KMS-11 (cell line): ENCODE results near the gene NRG2.

Experiments
- H2AFZ ChIP-seq: fragments of 200-600 bp; sonication (generic); 2 replicates; pipeline ENCODE4 v1.6.1; 2016; ENCODE audit warnings: antibody characterized with exemption, mixed run types, low read depth
- H3K27ac ChIP-seq: fragments of 200-600 bp; sonication (generic); 2 replicates; pipeline ENCODE4 v1.6.1; 2016; ENCODE audit warnings: mild to moderate bottlenecking, mixed run types
- H3K27me3 ChIP-seq: fragments of 200-600 bp; sonication (generic); 2 replicates; pipeline ENCODE4 v1.6.1; 2017; ENCODE audit warnings: mild to moderate bottlenecking, low read depth, mixed run types, moderate library complexity; ENCODE audit not compliant: insufficient read depth
- H3K36me3 ChIP-seq: fragments of 200-600 bp; sonication (generic); 2 replicates; pipeline ENCODE4 v1.6.1; 2017; ENCODE audit warnings: mild to moderate bottlenecking, mixed run types; ENCODE audit not compliant: insufficient read depth
- H3K4me1 ChIP-seq: fragments of 200-600 bp; sonication (generic); 2 replicates; pipeline ENCODE4 v1.6.1; 2016; ENCODE audit warnings: mild to moderate bottlenecking, low read depth, mixed run types; ENCODE audit not compliant: poor library complexity, severe bottlenecking
- H3K4me2 ChIP-seq: fragments of 200-600 bp; sonication (generic); 2 replicates; pipeline ENCODE4 v1.7.0; 2016; ENCODE audit warnings: mild to moderate bottlenecking, mixed run types
- H3K4me3 ChIP-seq: fragments of 200-600 bp; sonication (generic); IDR thresholded peaks from 2 replicates; pipeline ENCODE4 v1.6.1; 2017; ENCODE audit warnings: low read depth, low read length, mixed read lengths; ENCODE audit not compliant: insufficient read depth
- H3K79me2 ChIP-seq: fragments of 200-600 bp; sonication (generic); 2 replicates; pipeline ENCODE4 v1.6.1; 2016; ENCODE audit warnings: low read depth, mixed run types; ENCODE audit not compliant: insufficient read depth
- H3K9ac ChIP-seq: fragments of 200-600 bp; sonication (generic); 2 replicates; pipeline ENCODE4 v1.6.1; 2016; ENCODE audit warnings: mild to moderate bottlenecking, mixed run types
- H4K20me1 ChIP-seq: fragments of 200-600 bp; sonication (generic); 2 replicates; pipeline ENCODE4 v1.6.1; 2016; ENCODE audit warnings: mild to moderate bottlenecking, mixed run types; ENCODE audit not compliant: insufficient read depth
- CTCF ChIP-seq: fragments of 200-600 bp; sonication (generic); conservative IDR thresholded peaks from 2 replicates; pipeline ENCODE4 v1.6.1; 2017; ENCODE audit warnings: low read depth, mild to moderate bottlenecking, antibody characterized with exemption, low read length, moderate library complexity, mixed read lengths

NRG2 gene

GRCh38 chr5:140023611-140024191 lies 19.4 kb downstream of the NRG2 start:
- TF ChIP-seq CTCF: no peak
- Histone ChIP-seq H3K79me2 (peaks cover 46% of the 10 kb centered on the region; the same call in 1 of the 2 replicates), H3K27me3 (no peaks in the 10 kb centered on the region), H2AFZ (no peak overlapping the region), H3K4me2 (no peak overlapping the region), H3K9ac (no peak overlapping the region), H3K4me3 (no peak overlapping the region), H4K20me1 (peaks cover 4% of the 10 kb centered on the region; the same call in 1 of the 2 replicates), H3K36me3 (no peaks in the 10 kb centered on the region), H3K4me1 (no peaks in the 10 kb centered on the region), H3K27ac (no peak overlapping the region)

DNA sequence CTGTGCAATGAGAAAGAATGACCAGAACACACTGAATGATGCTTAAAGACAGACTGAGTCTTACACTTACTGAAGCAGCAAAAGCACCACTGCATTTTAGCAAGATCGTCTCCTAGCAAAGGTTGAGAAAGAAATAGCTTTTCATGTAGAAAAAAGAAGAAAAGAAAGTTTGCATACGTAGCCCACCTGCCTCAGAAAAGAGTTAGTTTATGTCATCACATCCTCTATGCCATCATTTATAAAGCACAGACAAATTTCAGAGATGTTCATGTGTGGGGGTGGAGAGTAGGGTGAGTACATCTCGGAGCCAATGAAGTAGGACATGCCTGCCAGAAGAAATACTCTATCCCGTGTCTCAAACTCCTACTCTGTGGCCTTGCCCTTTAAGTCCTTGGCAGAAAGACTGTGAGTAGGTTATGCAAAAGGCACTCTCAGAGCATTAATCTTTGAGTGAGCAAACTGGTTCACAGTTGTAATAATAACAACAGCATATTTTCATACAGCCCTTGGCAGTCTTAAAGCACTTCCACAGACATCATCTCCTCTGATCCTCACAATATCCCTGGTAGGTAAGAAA lies 22.4 kb downstream of the NRG2 start:
- no peak overlapping the region for H3K4me2 ChIP-seq
- no peaks in the 10 kb centered on the region for H3K4me1 ChIP-seq
- H3K27me3 ChIP-seq: no peaks in the 10 kb centered on the region
- no peak overlapping the region for H3K9ac ChIP-seq
- H3K36me3 ChIP-seq: no peaks in the 10 kb centered on the region
- no peak overlapping the region for H3K27ac ChIP-seq
- peaks cover 4% of the 10 kb centered on the region; the same call in 1 of the 2 replicates for H4K20me1 ChIP-seq
- peaks cover 28% of the 10 kb centered on the region; the same call in 1 of the 2 replicates for H3K79me2 ChIP-seq
- H2AFZ ChIP-seq: no peak overlapping the region
- TF ChIP-seq CTCF: no peak
- H3K4me3 ChIP-seq: no peak overlapping the region

DNA sequence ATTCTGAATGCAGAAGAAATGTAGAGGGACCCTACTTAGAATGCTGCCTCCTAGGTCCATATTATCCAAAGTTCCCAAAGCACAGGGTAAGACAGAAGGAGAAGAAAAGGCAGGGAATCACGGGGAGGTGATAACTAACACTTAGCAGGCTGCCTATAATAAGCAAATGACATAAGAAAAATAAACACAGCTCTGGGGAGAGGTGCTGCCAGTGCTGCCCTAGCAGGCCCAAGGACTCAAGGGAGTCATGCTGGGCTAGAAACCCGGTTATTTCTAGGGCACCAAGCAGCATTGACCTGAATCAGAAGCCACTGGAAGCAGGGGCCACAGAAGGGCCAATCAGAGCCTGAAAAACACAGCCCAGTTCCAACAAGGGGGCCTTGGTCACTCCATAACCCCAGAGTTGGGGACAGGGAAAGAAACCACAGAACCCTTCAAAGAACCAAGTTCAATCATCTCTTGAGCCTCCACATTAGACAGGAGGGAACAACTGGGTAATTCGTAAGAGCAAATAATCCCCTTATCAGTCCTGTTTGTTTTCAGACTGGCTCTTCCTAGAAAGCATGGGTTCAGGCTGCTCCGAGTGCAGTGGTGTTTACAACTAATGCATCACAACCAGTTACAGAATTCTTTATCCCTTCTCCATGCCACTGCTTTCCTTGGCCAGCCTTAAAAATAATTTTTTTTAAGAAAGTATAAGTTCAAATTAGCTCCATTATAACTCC lies 24.0 kb downstream of the NRG2 start:
- Histone ChIP-seq H3K4me2 (no peak overlapping the region), H3K4me3 (no peak overlapping the region), H3K79me2 (peaks cover 15% of the 10 kb centered on the region), H3K27ac (no peak overlapping the region), H3K36me3 (no peaks in the 10 kb centered on the region), H2AFZ (no peak overlapping the region), H3K27me3 (no peaks in the 10 kb centered on the region), H3K4me1 (no peaks in the 10 kb centered on the region), H3K9ac (no peak overlapping the region), H4K20me1 (peaks cover 4% of the 10 kb centered on the region; the same call in 1 of the 2 replicates)
- TF ChIP-seq CTCF: no peak

DNA sequence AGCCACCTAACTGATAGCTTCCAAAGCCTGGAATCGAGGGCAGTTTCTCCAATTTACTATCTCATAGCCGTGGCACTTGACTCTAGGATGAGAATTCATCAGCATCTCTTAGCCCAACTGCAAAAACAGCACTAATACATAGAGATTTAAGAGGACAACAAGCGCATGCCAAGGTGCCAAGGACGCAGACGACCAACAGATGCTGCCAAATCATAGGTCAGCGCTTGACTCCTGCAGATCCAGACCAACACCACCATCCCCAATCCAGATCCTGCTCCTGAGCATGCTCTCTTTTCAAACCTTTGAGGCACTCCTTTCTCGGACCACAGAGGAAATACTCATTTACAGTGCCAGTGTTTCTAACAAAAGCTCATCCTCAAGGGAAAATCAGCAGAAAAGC lies 24.6 kb downstream of the NRG2 start:
- Histone ChIP-seq H3K27ac (no peak overlapping the region), H3K4me3 (no peak overlapping the region), H4K20me1 (peaks cover 4% of the 10 kb centered on the region; the same call in 1 of the 2 replicates), H3K79me2 (peaks cover 10% of the 10 kb centered on the region), H3K27me3 (no peaks in the 10 kb centered on the region), H3K36me3 (no peaks in the 10 kb centered on the region), H3K9ac (no peak overlapping the region), H3K4me1 (no peaks in the 10 kb centered on the region), H3K4me2 (no peak overlapping the region), H2AFZ (no peak overlapping the region)
- no peak for TF ChIP-seq CTCF
